Muscle layer of duodenum (tissue), 2 donors: ENCODE results near the gene ADAMTS9.

ENCODE experiments used
- H3K27ac ChIP-seq: one replicate; pipeline ENCODE4 v1.7.0; 2013; ENCODE audit warnings: mild to moderate bottlenecking, low read length
- H3K27me3 ChIP-seq: one replicate; pipeline ENCODE4 v1.7.0; 2013; ENCODE audit warnings: low read depth, mild to moderate bottlenecking, control low read depth, low read length
- H3K36me3 ChIP-seq, 2 donors: one replicate each; pipeline ENCODE4 v1.7.0; 2013; ENCODE audit warnings: low read length in 2 of 2, control low read depth in 1 of 2, mild to moderate bottlenecking in 1 of 2; ENCODE audit not compliant: insufficient read depth in 2 of 2, control insufficient read depth in 1 of 2
- H3K4me1 ChIP-seq, 2 donors: one replicate each; pipeline ENCODE4 v1.7.0; 2013; ENCODE audit warnings: low read length in 2 of 2, mild to moderate bottlenecking in 2 of 2, control low read depth in 1 of 2, moderate library complexity in 1 of 2; ENCODE audit not compliant: insufficient read depth in 2 of 2, control insufficient read depth in 1 of 2
- H3K4me3 ChIP-seq, 2 donors: one replicate each; pipeline ENCODE4 v1.7.0; 2013; ENCODE audit warnings: low read length in 2 of 2, low read depth in 1 of 2, mild to moderate bottlenecking in 1 of 2
- H3K9me3 ChIP-seq, 2 donors: one replicate each; pipeline ENCODE4 v1.7.0; 2013; ENCODE audit warnings: low read length in 2 of 2, control low read depth in 1 of 2, mild to moderate bottlenecking in 1 of 2; ENCODE audit not compliant: control insufficient read depth in 1 of 2
- donor health status: healthy.

Gene ADAMTS9

DNA sequence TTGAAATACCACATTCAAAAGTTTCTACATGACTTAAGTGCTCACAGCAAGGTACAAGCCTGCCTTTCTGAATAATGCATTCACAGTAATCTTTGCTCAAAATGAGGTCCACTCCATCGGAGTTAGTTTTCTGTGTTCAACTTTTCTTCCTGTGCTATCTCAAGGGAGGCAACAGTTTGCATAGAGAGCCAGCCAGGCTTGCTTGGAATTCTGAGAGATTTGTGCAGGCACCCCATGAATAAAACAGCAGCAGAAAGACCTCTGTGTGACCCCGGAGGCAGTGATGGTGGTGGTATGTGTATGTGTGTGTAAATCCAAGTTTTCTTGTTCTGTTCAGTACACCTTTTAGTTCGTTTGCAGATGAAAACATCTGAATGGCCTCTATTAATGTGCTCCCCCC lies 124.0 kb downstream of the ADAMTS9 start:
- peaks cover 0 to 4% of the 10 kb centered on the region in 2 donors for H3K4me1 ChIP-seq
- peaks cover 0 to 6% of the 10 kb centered on the region in 2 donors for H3K36me3 ChIP-seq
- H3K27me3 ChIP-seq: no peaks in the 10 kb centered on the region
- no peaks in the 10 kb centered on the region for H3K9me3 ChIP-seq
- no peak overlapping the region for H3K4me3 ChIP-seq
- no peak overlapping the region for H3K27ac ChIP-seq

DNA sequence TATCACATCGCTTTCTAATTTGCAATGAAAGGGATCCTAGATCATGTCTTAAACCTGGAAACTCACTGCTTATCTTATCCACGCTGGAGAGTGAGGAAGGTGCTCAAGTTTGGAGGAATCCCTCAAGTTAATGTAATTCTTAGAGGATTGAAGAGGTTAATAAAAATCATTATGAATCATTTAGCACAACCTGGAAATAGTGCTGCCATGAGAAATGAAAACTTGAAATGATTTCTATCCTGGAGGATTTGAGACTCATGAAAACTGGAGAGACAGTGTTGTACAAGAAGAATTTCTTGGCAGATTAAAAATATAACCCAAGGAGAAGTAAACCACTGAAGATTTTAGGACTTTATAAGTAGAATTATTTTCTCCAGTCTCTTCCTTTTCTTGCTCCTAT lies 125.9 kb downstream of the ADAMTS9 start:
- H3K27ac ChIP-seq: no peak overlapping the region
- no peaks in the 10 kb centered on the region for H3K27me3 ChIP-seq
- H3K4me1 ChIP-seq: peaks cover 0 to 4% of the 10 kb centered on the region in 2 donors
- peak overlapping the region in 1 of 2 donors; percentile 53 for H3K4me3 ChIP-seq
- H3K9me3 ChIP-seq: no peaks in the 10 kb centered on the region
- H3K36me3 ChIP-seq: peaks cover 0 to 11% of the 10 kb centered on the region in 2 donors

DNA sequence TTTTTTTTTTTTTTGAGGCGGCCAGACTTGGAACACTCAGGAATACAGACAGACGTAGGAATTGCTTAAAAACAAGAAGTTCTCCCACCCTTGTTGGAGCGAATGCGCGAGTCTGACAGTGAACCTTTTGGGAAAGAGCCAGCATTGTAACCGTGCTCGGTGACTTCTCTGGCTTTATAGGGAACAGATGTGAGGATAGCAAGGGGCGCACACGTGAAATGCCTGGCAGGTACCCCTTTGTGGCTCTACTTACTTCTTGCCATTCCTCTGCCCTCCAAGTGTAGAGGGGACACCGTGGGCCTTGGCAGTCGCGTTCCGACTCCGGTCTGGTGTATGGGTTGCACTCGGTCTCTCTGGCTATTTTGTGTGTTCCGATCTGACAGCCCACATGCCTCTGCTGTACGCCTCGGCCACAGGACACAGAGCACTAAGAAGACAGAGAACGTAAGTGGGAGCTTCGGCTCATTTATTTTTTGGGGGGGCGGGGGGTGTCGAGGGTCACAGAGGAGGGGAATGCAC lies 126.4 kb downstream of the ADAMTS9 start:
- H3K27ac ChIP-seq: no peak overlapping the region
- H3K9me3 ChIP-seq: no peaks in the 10 kb centered on the region
- H3K36me3 ChIP-seq: peaks cover 0 to 11% of the 10 kb centered on the region in 2 donors
- H3K4me1 ChIP-seq: peaks cover 0 to 4% of the 10 kb centered on the region in 2 donors
- H3K4me3 ChIP-seq: peak overlapping the region in 1 of 2 donors; percentile 53
- H3K27me3 ChIP-seq: no peaks in the 10 kb centered on the region

DNA sequence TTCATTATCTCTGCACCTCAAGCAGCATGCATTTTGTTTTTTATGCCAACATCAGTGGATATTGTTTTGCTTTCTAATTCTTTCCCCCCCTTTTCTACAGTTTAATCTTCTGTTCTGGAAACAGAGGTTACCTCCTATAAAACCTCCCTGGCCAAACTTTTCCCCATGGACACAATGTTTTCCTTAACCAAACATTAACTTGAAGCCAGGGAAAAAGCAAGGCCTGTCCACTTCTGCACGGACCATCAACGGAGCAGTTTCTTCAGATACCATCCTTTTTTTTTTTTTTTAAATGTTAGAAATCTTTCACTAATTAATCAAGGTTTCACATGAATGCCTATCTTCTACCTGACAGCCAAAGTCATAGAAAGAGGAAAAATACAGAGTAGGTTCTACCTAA lies 127.0 kb downstream of the ADAMTS9 start:
- no peaks in the 10 kb centered on the region for H3K27me3 ChIP-seq
- H3K9me3 ChIP-seq: no peaks in the 10 kb centered on the region
- H3K4me3 ChIP-seq: peak overlapping the region in 1 of 2 donors; percentile 53
- H3K4me1 ChIP-seq: peaks cover 0 to 4% of the 10 kb centered on the region in 2 donors
- peaks cover 0 to 11% of the 10 kb centered on the region in 2 donors for H3K36me3 ChIP-seq
- H3K27ac ChIP-seq: no peak overlapping the region

DNA sequence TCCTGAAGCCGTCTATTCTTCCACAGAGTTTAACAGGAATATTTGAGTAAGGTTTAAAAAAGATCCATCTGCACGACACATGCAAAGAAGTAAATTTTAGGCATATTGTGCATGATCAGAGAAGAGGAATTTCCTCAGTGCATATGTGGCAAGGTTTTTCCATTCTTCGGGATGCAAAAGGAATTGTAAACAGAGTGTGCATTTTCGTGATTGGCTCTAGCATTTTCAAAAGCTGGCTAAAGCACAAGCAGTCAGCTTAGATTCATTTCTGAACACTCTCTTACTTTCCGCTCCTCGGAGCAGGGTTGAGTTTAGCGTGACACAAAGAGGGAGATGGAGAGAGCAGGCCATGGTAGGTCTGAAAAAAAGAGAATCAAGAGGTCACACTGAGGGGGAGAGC lies 128.2 kb downstream of the ADAMTS9 start:
- peaks cover 0 to 4% of the 10 kb centered on the region in 2 donors for H3K4me1 ChIP-seq
- H3K36me3 ChIP-seq: peaks cover 0 to 11% of the 10 kb centered on the region in 2 donors
- H3K27me3 ChIP-seq: no peaks in the 10 kb centered on the region
- H3K27ac ChIP-seq: no peak overlapping the region
- H3K9me3 ChIP-seq: no peaks in the 10 kb centered on the region
- H3K4me3 ChIP-seq: no peak overlapping the region

DNA sequence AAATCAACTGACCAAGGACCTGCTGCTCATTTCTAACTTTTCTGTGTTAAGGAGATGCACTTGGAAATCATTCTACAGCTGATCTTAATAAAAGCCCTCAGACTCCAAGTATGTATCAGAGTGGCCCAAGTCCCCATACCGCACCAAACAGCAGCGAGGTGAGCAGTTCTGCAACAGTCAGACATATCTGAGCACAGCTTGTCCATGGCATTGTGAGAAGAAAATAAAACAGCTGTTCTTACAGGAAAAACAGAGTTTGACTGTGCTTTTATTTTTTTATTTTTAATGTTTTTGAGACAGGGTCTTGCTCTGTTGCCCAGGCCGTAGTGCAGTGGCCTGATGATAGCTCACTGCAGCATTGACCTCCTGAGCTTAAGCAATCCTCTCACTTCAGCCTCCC lies 131.8 kb downstream of the ADAMTS9 start:
- no peak overlapping the region for H3K4me3 ChIP-seq
- H3K4me1 ChIP-seq: peaks cover 0 to 4% of the 10 kb centered on the region in 2 donors
- H3K9me3 ChIP-seq: no peaks in the 10 kb centered on the region
- no peaks in the 10 kb centered on the region for H3K27me3 ChIP-seq
- peaks cover 0 to 11% of the 10 kb centered on the region in 2 donors for H3K36me3 ChIP-seq
- H3K27ac ChIP-seq: no peak overlapping the region

DNA sequence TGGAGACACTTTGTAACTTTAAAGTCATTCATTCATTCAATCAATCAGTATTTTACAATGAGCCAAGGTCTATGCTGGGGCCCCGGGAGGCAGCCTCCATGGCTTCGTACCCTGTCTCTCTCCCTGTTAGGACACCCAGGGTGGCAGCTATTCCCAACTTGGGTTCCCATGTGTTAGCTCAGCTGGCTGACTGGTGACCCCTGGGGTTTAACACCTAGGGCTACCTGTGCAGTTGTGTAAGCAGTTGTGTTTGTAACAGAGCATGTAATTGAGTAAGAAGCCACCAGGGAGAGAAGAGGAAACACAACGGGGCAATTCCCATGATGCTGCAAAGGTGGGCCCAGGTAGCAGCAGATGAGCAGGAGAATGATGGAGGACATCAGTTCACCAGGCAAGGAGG lies 132.4 kb downstream of the ADAMTS9 start:
- Histone ChIP-seq H3K27me3 (no peaks in the 10 kb centered on the region), H3K9me3 (no peaks in the 10 kb centered on the region), H3K36me3 (peaks cover 0 to 11% of the 10 kb centered on the region in 2 donors), H3K4me3 (no peak overlapping the region), H3K4me1 (peaks cover 0 to 4% of the 10 kb centered on the region in 2 donors), H3K27ac (no peak overlapping the region)

DNA sequence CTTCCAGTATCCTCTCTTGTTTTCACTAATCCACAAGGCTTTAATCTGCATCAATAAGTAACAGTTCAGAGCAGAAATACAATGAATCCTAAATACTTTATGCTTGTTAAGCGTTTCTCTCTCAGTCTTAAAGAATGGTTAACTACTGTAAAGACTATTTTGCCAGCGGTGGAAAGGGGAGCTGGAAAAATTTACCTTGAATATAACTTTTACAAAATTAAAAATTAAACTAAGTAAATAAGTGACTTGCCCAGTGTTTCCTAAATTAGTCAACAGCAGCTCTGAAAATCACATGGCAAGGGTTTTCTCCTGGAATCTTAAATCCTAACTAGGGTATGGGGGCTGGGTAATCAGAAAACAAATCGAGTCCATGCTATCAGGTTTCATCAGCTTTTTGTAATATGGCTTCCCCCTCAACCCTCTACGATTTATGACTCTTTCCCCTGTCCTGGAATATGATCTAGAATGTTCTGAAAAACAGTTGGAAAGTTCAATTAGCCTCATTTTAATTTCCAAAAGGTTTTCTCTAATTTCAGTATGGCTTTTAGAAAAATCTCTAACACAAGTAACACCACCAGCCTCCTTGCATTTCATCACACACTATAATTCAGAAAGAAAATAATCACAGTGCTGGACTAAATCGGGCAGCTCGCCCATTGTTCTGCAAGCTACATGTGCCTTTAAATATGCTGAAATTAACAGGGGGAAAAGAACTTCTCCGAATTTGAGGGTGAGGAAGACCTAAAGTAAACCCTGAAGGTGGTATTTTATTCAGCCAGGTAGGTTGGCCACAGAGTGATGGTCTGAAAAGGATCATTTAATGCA lies 133.5 kb downstream of the ADAMTS9 start:
- H3K27me3 ChIP-seq: no peaks in the 10 kb centered on the region
- no peaks in the 10 kb centered on the region for H3K9me3 ChIP-seq
- H3K4me1 ChIP-seq: peaks cover 0 to 5% of the 10 kb centered on the region in 2 donors
- H3K4me3 ChIP-seq: no peak overlapping the region
- no peak overlapping the region for H3K27ac ChIP-seq
- H3K36me3 ChIP-seq: peaks cover 0 to 11% of the 10 kb centered on the region in 2 donors

DNA sequence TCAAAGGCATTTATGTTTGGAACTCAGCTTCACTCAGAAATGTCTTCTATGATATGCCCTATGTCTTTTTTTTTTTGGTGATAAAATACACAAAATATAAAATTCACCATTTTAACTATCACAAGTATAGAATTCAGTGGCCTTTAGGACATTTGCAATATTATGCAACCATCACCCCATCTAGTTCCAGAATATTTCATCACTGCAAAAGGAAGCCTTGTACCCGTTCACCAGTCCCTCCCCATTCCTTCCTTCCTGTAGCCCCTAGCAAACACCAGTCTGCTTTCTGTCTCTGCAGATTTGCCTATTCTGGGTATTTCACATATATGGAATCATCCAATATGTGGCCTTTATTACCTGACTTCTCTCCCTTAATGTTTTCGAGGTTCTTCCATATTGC lies 134.8 kb downstream of the ADAMTS9 start:
- Histone ChIP-seq H3K27me3 (no peaks in the 10 kb centered on the region), H3K9me3 (no peaks in the 10 kb centered on the region), H3K36me3 (no peaks in the 10 kb centered on the region), H3K27ac (no peak overlapping the region), H3K4me3 (no peak overlapping the region), H3K4me1 (peaks cover 3 to 16% of the 10 kb centered on the region in 2 donors)

DNA sequence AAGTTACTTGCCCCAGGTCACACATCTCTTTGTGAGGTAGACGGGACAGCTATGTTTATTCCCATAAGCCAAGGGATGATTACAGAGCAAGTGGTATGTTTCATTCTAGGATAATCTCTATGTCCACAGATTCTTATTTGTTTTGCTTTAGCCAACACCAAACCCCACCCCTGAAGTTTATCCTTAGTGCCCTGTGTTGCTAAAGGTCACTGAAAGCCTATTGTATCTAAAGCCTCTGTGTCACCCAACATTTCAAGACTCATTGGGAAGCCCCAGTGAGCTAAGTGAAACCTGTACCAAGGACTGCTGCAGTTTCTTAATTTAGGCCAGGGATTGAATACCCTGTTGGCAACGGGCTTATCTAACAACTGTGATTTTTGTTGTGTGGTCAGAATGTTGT lies 135.6 kb downstream of the ADAMTS9 start:
- peaks cover 3 to 18% of the 10 kb centered on the region in 2 donors for H3K4me1 ChIP-seq
- H3K9me3 ChIP-seq: no peaks in the 10 kb centered on the region
- H3K27me3 ChIP-seq: no peaks in the 10 kb centered on the region
- H3K36me3 ChIP-seq: no peaks in the 10 kb centered on the region
- no peak overlapping the region for H3K27ac ChIP-seq
- H3K4me3 ChIP-seq: no peak overlapping the region

DNA sequence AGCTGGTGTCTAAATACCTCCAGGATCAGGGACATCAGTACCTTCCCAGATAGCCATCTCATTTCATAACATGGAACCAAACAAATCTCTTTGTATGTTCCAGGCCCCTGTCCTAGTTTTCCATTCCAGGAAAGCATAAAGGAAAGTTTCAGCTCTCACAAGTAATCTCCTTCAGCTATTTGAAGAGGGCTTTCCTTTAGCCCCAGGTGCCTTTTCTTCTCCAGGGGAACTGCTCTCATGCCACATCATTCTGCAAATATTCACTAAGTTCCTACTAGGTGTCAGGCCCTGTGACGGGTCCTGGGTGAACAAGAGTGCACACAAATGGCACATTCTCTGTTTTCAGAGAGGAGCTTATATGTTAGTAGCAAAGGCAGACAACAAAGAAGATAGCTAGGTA lies 136.1 kb downstream of the ADAMTS9 start:
- no peaks in the 10 kb centered on the region for H3K9me3 ChIP-seq
- no peak overlapping the region for H3K27ac ChIP-seq
- H3K27me3 ChIP-seq: no peaks in the 10 kb centered on the region
- no peak overlapping the region for H3K4me3 ChIP-seq
- H3K36me3 ChIP-seq: no peaks in the 10 kb centered on the region
- H3K4me1 ChIP-seq: peaks cover 3 to 18% of the 10 kb centered on the region in 2 donors
